SK-MEL-5 (cell line): ENCODE results near the gene MBD3L4. TPM values are rescaled to one million over a fixed set of nuclear protein-coding genes. Genes with fewer than 3 reads are reported as not detected.

Source experiments
- DNase-seq: peaks from one replicate; pipeline ENCODE4 v3.0.0-alpha.2; 2016; ENCODE audit warnings: low read depth, low spot score
- in situ Hi-C: cut with HindIII; loops from 2 replicates; pipeline ENCODE4 v1.10.0; 2016; ENCODE audit warnings: low sequenced_read_pairs, high pct_unique_total_duplicates, low pct_unique_long_range_greater_than_20kb
- total RNA-seq: library from RNA; depleted of rRNA; stranded (reverse); fragments of >200 nt; shearing (Covaris generic); gene quantifications from 2 replicates; pipeline ENCODE4 v1.2.3, GENCODE V29; 2014; rRNA removed

The MBD3L4 gene
- total RNA-seq, 1 experiment from 2014 or later = not detected

- DNase-seq = no peak
- in situ Hi-C loops = no loop called here
Measured at GRCh38 chr19:6999933-7000332, 40.0 kb downstream of the MBD3L4 start.

- no peak for DNase-seq
Measured at GRCh38 chr19:6997679-6998445, 42.1 kb downstream of the MBD3L4 start.

GRCh38 chr19:6996810-6997209 is 43.2 kb downstream of the MBD3L4 start:
- in situ Hi-C loops = no loop called here
- no peak for DNase-seq

More at GRCh38 chr19:6997679-6998445, 42.1 kb downstream of the MBD3L4 start:
- in situ Hi-C loops = no loop called here

GRCh38 chr19:6995054-6995453 is 44.9 kb downstream of the MBD3L4 start:
- DNase-seq = no peak
- in situ Hi-C loops = no loop called here

GRCh38 chr19:6988257-6988656 is 51.7 kb downstream of the MBD3L4 start:
- in situ Hi-C loops = no loop called here
- no peak for DNase-seq

GRCh38 chr19:6987850-6988249 is 52.1 kb downstream of the MBD3L4 start:
- in situ Hi-C loops = no loop called here
- DNase-seq = no peak

Other genes starting within 250 kb of the MBD3L4 start
- 0.08 and 0.27 TPM in 2 replicates for gene ADGRE1, start 152.6 kb downstream of the MBD3L4 start, total RNA-seq
- gene MBD3L2B, start 18.7 kb downstream of the MBD3L4 start, total RNA-seq = not detected in 2 replicates
- not detected in 2 replicates for gene MBD3L5, start 9.6 kb downstream of the MBD3L4 start, total RNA-seq
- gene MBD3L2, start 9.1 kb upstream of the MBD3L4 start, total RNA-seq = not detected in 2 replicates
- not detected in 2 replicates for gene MBD3L3, start 18.5 kb upstream of the MBD3L4 start, total RNA-seq
- gene ZNF557, start 29.5 kb upstream of the MBD3L4 start, total RNA-seq = 11.4 and 13.6 TPM in 2 replicates